Tibial artery (tissue), 4 donors: ENCODE results near the gene AQP9.
"Not testable (repeated sequence)": the region's sequence is repeated elsewhere in the genome, so short reads cannot be mapped to it uniquely, and the experiment has no call there.

ENCODE experiments used
- DNase-seq, 2 donors: peaks; one replicate each; pipeline ENCODE4 v3.0.0-alpha.2; 2019
- H3K27ac ChIP-seq, 2 donors: fragments of 200-600 bp; sonication (generic) in 1 of 2; 1 replicate in 1 of 2; 2 replicates in 1 of 2; pipeline ENCODE4 v1.5.1; 2018 to 2019; ENCODE audit warnings: mild to moderate bottlenecking in 1 of 2
- H3K27me3 ChIP-seq, 2 donors: fragments of 200-600 bp; sonication (generic) in 1 of 2; one replicate each; pipeline versions ENCODE4 v1.5.1 to v1.6.0; 2016 to 2019
- H3K36me3 ChIP-seq, 3 donors: fragments of 200-600 bp; sonication (generic) in 2 of 3; one replicate each; pipeline ENCODE4 v1.5.1; 2016 to 2019; ENCODE audit warnings: mild to moderate bottlenecking in 2 of 3
- H3K4me1 ChIP-seq, 4 donors: fragments of 200-600 bp; sonication (generic) in 2 of 4; 1 replicate in 3 of 4; 2 replicates in 1 of 4; pipeline ENCODE4 v1.5.1; 2016 to 2019
- H3K4me3 ChIP-seq, 2 donors: fragments of 200-600 bp; sonication (generic) in 1 of 2; 1 replicate in 1 of 2; 2 replicates in 1 of 2; pipeline ENCODE4 v1.5.1; 2018 to 2019; ENCODE audit warnings: mild to moderate bottlenecking in 2 of 2
- H3K9me3 ChIP-seq, 3 donors: fragments of 200-600 bp; sonication (generic) in 1 of 3; one replicate each; pipeline ENCODE4 v1.5.1; 2016 to 2019
- intact Hi-C: fragments of 100-400 bp; cut with DNase I; formaldehyde crosslinking; loops from one replicate; pipeline ENCODE4 v1.15.0; 2023; ENCODE audit warnings: low total_unique reads
- TF ChIP-seq, protein P1 (sequence below), 2 experiments: fragments of 200-600 bp in 1 of 2; fragments of 450-650 bp in 1 of 2; IDR thresholded peaks; one replicate each; pipeline ENCODE4 v1.5.1; 2017 to 2019; ENCODE audit warnings: antibody characterized with exemption in 2 of 2, mild to moderate bottlenecking in 1 of 2, moderate library complexity in 1 of 2

Gene AQP9

DNA sequence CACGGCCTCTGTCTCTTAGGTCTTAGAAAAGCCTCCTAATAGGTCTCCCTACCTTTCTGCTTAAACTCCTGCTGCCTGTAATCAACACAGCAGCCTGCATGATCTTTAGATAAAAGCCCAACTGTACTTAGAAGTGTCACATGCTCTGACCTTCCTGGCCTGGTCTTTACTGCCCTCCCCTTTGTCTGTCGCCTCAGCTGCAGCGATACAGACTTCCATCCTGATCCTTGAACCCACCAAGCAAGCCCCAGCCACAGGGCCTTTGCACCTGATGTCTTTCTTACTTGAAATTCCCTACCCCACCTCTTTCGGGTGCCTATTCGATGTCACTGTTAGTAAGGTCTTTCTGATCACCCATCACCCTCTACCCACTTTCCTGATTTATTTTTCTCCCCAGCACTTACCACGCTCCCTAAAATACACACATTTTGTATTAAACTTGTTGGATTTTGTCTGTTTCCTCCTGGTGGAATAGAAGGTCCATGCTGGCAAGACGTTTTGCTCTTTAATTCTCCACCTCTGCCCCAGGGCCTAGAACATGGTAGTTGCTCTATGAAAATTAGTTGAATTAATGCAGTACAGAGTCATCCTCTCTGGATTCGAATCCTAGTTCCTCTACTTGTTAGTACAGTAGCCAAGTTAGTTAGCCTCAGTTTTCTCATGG, 51.1 kb downstream of the AQP9 start:
- H3K9me3 ChIP-seq = no peaks in the 10 kb centered on the region
- no peaks in the 10 kb centered on the region for H3K4me1 ChIP-seq
- DNase-seq = no peak
- no peaks in the 10 kb centered on the region for H3K36me3 ChIP-seq
- H3K27ac ChIP-seq = no peak overlapping the region
- H3K4me3 ChIP-seq = no peak overlapping the region
- peaks cover 0 to 15% of the 10 kb centered on the region in 2 donors for H3K27me3 ChIP-seq
- TF ChIP-seq, protein P1, sequence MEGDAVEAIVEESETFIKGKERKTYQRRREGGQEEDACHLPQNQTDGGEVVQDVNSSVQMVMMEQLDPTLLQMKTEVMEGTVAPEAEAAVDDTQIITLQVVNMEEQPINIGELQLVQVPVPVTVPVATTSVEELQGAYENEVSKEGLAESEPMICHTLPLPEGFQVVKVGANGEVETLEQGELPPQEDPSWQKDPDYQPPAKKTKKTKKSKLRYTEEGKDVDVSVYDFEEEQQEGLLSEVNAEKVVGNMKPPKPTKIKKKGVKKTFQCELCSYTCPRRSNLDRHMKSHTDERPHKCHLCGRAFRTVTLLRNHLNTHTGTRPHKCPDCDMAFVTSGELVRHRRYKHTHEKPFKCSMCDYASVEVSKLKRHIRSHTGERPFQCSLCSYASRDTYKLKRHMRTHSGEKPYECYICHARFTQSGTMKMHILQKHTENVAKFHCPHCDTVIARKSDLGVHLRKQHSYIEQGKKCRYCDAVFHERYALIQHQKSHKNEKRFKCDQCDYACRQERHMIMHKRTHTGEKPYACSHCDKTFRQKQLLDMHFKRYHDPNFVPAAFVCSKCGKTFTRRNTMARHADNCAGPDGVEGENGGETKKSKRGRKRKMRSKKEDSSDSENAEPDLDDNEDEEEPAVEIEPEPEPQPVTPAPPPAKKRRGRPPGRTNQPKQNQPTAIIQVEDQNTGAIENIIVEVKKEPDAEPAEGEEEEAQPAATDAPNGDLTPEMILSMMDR (IDR thresholded peaks at IDR 0.05) = no peak
- intact Hi-C loops = no loop called here

DNA sequence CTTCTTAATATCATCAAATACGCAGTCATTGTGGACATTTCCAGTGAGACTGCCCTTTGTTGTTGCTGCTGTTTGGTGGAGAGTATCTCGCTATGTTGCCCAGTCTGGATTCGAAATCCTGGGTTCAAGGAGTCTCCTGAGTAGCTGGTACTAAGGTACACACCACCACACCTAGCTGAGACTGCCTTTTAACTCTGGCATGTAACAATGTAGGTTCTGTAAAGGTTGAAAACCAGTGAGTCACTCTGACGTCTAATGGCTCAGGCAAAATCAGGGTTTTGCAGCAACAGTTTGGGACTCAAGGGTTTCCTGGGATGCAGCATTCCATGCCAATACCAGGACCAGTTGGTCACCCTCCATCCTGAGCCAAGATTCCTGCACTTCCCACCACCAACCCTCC, 52.2 kb downstream of the AQP9 start:
- Histone ChIP-seq H3K36me3 (no peaks in the 10 kb centered on the region), H3K4me3 (no peak overlapping the region), H3K9me3 (no peaks in the 10 kb centered on the region), H3K4me1 (no peaks in the 10 kb centered on the region), H3K27ac (no peak overlapping the region), H3K27me3 (peaks cover 0 to 15% of the 10 kb centered on the region in 2 donors)
- TF ChIP-seq, protein P1 (IDR thresholded peaks at IDR 0.05) = no peak
- DNase-seq = no peak
- intact Hi-C loops = no loop called here

DNA sequence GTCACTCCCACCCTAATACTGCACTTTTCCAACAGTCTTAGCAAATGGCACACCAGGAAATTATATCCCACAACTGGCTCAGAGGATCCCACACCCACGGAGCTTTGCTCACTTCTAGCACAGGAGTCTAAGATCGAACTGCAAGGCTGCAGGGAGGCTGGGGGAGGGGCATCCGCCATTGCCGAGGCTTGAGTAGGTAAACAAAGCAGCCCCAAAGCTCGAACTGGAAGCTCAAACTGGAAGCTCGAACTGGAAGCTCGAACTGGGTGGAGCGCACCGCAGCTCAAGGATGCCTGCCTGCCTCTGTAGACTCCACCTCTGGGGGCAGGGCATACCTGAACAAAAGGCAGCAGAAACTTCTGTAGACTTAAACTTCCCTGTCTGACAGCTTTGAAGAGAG, 55.5 kb downstream of the AQP9 start:
- H3K27me3 ChIP-seq, H3K36me3 ChIP-seq, H3K27ac ChIP-seq, H3K9me3 ChIP-seq, H3K4me1 ChIP-seq, H3K4me3 ChIP-seq, DNase-seq, intact Hi-C loops: not testable (repeated sequence)

- DNase-seq = no peak
- Histone ChIP-seq H3K4me1 (no peaks in the 10 kb centered on the region), H3K36me3 (no peaks in the 10 kb centered on the region), H3K4me3 (no peak overlapping the region), H3K27me3 (no peaks in the 10 kb centered on the region), H3K9me3 (no peaks in the 10 kb centered on the region), H3K27ac (no peak overlapping the region)
- TF ChIP-seq, protein P1 (IDR thresholded peaks at IDR 0.05) = no peak
- intact Hi-C loops = no loop called here
These were observed 62.6 kb downstream of the AQP9 start for GRCh38 chr15:58200739-58201138.

DNA sequence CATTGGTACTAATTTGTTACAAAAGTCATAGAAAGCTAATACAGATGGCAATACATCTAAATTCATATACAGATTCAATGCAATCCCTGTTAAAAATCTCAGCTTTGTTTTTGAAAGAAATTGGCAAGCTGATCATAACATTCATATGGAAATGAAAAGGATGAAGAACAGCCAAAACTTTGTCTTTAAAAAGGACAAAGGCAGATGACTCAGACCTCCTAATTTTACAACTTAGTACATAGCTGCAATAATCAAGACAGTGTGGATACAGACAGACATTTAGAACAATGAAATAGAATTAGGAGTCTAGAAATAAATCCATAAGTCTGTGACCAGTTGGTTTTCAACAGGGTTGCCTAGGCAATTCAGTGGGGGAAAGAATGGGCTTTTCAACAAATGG, 63.3 kb downstream of the AQP9 start:
- H3K27me3 ChIP-seq = no peaks in the 10 kb centered on the region
- no peaks in the 10 kb centered on the region for H3K9me3 ChIP-seq
- intact Hi-C loops = no loop called here
- DNase-seq = no peak
- no peak overlapping the region for H3K4me3 ChIP-seq
- no peaks in the 10 kb centered on the region for H3K36me3 ChIP-seq
- H3K4me1 ChIP-seq = no peaks in the 10 kb centered on the region
- H3K27ac ChIP-seq = no peak overlapping the region
- TF ChIP-seq, protein P1 (IDR thresholded peaks at IDR 0.05) = no peak

GRCh38 chr15:58203537-58203936, 65.4 kb downstream of the AQP9 start:
- intact Hi-C loops = no loop called here
- TF ChIP-seq, protein P1 (IDR thresholded peaks at IDR 0.05) = no peak

More at GRCh38 chr15:58203537-58203936, 65.4 kb downstream of the AQP9 start:
- Histone ChIP-seq H3K4me1 (no peaks in the 10 kb centered on the region), H3K36me3 (no peaks in the 10 kb centered on the region), H3K27me3 (no peaks in the 10 kb centered on the region), H3K27ac (no peak overlapping the region), H3K4me3 (no peak overlapping the region), H3K9me3 (no peaks in the 10 kb centered on the region)
- no peak for DNase-seq
